DOHH2 (cell line): ENCODE data around the gene CNGA4.

ENCODE experiments used
- H3F3A ChIP-seq: fragments of 200-600 bp; sonication (generic), shearing (Covaris generic); 2 replicates; pipeline ENCODE4 v1.6.0; 2016; ENCODE audit warnings: antibody characterized with exemption, mild to moderate bottlenecking; ENCODE audit not compliant: control insufficient read depth, insufficient read depth
- H3K27ac ChIP-seq: fragments of 200-600 bp; sonication (generic); 2 replicates; pipeline ENCODE4 v1.5.1; 2014; ENCODE audit warnings: low read depth, mild to moderate bottlenecking, low read length, moderate library complexity
- H3K27me3 ChIP-seq: fragments of 200-600 bp; sonication (generic); 2 replicates; pipeline ENCODE4 v1.6.1; 2014; ENCODE audit warnings: mild to moderate bottlenecking, low read length, mixed read lengths; ENCODE audit not compliant: control insufficient read depth
- H3K36me3 ChIP-seq: fragments of 200-600 bp; sonication (generic); 2 replicates; pipeline ENCODE4 v1.6.1; 2014; ENCODE audit warnings: mild to moderate bottlenecking, low read length, moderate library complexity, mixed read lengths; ENCODE audit not compliant: control insufficient read depth
- H3K4me1 ChIP-seq: fragments of 200-600 bp; sonication (generic); 2 replicates; pipeline ENCODE4 v1.6.1; 2014; ENCODE audit warnings: mild to moderate bottlenecking, low read length, mixed read lengths; ENCODE audit not compliant: control insufficient read depth
- H3K4me2 ChIP-seq: fragments of 200-600 bp; sonication (generic); 2 replicates; pipeline ENCODE4 v1.6.0; 2014; ENCODE audit warnings: mild to moderate bottlenecking, low read length, moderate library complexity
- H3K4me3 ChIP-seq: fragments of 200-600 bp; sonication (generic); 2 replicates; pipeline ENCODE4 v1.5.1; 2014; ENCODE audit warnings: mild to moderate bottlenecking, low read length, mixed read lengths
- H3K79me2 ChIP-seq: fragments of 200-600 bp; sonication (generic); 2 replicates; pipeline ENCODE4 v1.6.1; 2014; ENCODE audit warnings: mild to moderate bottlenecking, low read length, mixed read lengths; ENCODE audit not compliant: control insufficient read depth
- H3K9me2 ChIP-seq: fragments of 200-600 bp; sonication (generic); replicated peaks from 2 replicates; pipeline ENCODE4 v1.6.1; 2014; ENCODE audit warnings: mild to moderate bottlenecking, low read length, mixed read lengths; ENCODE audit not compliant: control insufficient read depth
- H3K9me3 ChIP-seq: fragments of 200-600 bp; sonication (generic); 2 replicates; pipeline ENCODE4 v1.6.1; 2014; ENCODE audit warnings: antibody characterized with exemption, low read length, mixed read lengths; ENCODE audit not compliant: control insufficient read depth, insufficient read depth
- H4K20me1 ChIP-seq: fragments of 200-600 bp; sonication (generic); 2 replicates; pipeline ENCODE4 v1.6.0; 2014; ENCODE audit warnings: low read depth, mild to moderate bottlenecking, antibody characterized with exemption, low read length, moderate library complexity; ENCODE audit not compliant: control insufficient read depth, insufficient read depth
- CTCF ChIP-seq: fragments of 200-600 bp; sonication (generic); IDR thresholded peaks from one replicate; pipeline ENCODE4 v1.5.1; 2014; ENCODE audit warnings: antibody characterized with exemption, mild to moderate bottlenecking, low read depth, low read length; ENCODE audit not compliant: poor library complexity, severe bottlenecking
- EZH2phosphoT487 ChIP-seq: fragments of 200-600 bp; sonication (generic); IDR thresholded peaks from 2 replicates; pipeline ENCODE4 v1.6.1; 2017; ENCODE audit warnings: borderline replicate concordance, mild to moderate bottlenecking, antibody characterized with exemption, low read length, moderate library complexity, mixed read lengths

Gene CNGA4

GRCh38 chr11:6196396-6196795 lies 42.5 kb upstream of the CNGA4 start:
- TF ChIP-seq EZH2phosphoT487 (no peak), CTCF (no peak)
- H3K4me3 ChIP-seq: no peak overlapping the region

GRCh38 chr11:6197466-6198200 lies 41.3 kb upstream of the CNGA4 start:
- H3K27me3 ChIP-seq: peaks cover 16% of the 10 kb centered on the region
- H3K4me2 ChIP-seq: no peak overlapping the region
- TF ChIP-seq EZH2phosphoT487: no peak
- no peak for TF ChIP-seq CTCF
- no peaks in the 10 kb centered on the region for H3K9me2 ChIP-seq
- H3K36me3 ChIP-seq: no peaks in the 10 kb centered on the region
- H3K4me3 ChIP-seq: no peak overlapping the region
- no peaks in the 10 kb centered on the region for H3K79me2 ChIP-seq
- H3K4me1 ChIP-seq: no peaks in the 10 kb centered on the region
- no peaks in the 10 kb centered on the region for H3F3A ChIP-seq
- H3K9me3 ChIP-seq: no peaks in the 10 kb centered on the region
- H3K27ac ChIP-seq: no peak overlapping the region
- no peaks in the 10 kb centered on the region for H4K20me1 ChIP-seq

More at GRCh38 chr11:6196396-6196795, 42.5 kb upstream of the CNGA4 start:
- H3K9me2 ChIP-seq: no peaks in the 10 kb centered on the region
- H3K27ac ChIP-seq: no peak overlapping the region
- no peaks in the 10 kb centered on the region for H3K9me3 ChIP-seq
- H3K79me2 ChIP-seq: no peaks in the 10 kb centered on the region
- no peaks in the 10 kb centered on the region for H3K4me1 ChIP-seq
- H3K4me2 ChIP-seq: no peak overlapping the region
- H3F3A ChIP-seq: no peaks in the 10 kb centered on the region
- H4K20me1 ChIP-seq: no peaks in the 10 kb centered on the region
- H3K27me3 ChIP-seq: peaks cover 16% of the 10 kb centered on the region
- H3K36me3 ChIP-seq: no peaks in the 10 kb centered on the region

GRCh38 chr11:6199174-6199810 lies 39.6 kb upstream of the CNGA4 start, which contains the start of gene OR52W1:
Gene OR52W1, plus strand, starts transcription at chr11:6199224. Its CDS starts 0 bp downstream, at chr11:6199224.
- Histone ChIP-seq H4K20me1 (no peaks in the 10 kb centered on the region), H3K79me2 (no peaks in the 10 kb centered on the region), H3K4me1 (no peaks in the 10 kb centered on the region), H3F3A (no peaks in the 10 kb centered on the region), H3K36me3 (no peaks in the 10 kb centered on the region), H3K9me2 (no peaks in the 10 kb centered on the region), H3K4me2 (no peak within 1 kb of the TSS), H3K27me3 (peaks cover 12% of the 10 kb centered on the region), H3K4me3 (no peak within 1 kb of the TSS), H3K9me3 (no peaks in the 10 kb centered on the region), H3K27ac (no peak within 1 kb of the TSS)
- TF ChIP-seq EZH2phosphoT487: no peak
- no peak for TF ChIP-seq CTCF
